GM20000 (cell line): Measurements from ENCODE around the gene GABRB2.
"Not testable (repeated sequence)": the region's sequence is repeated elsewhere in the genome, so short reads cannot be mapped to it uniquely, and the experiment has no call there.

ENCODE experiments used
- DNase-seq: peaks from one replicate; pipeline ENCODE4 v3.0.0; 2012; ENCODE audit warnings: low spot score
- TF ChIP-seq, protein P1 (sequence below): IDR thresholded peaks from 2 replicates; pipeline ENCODE4 v1.5.1; 2012; ENCODE audit warnings: mild to moderate bottlenecking, control low read depth; ENCODE audit errors: extremely low read depth, missing control alignments

GABRB2 gene

GRCh38 chr5:161535762-161536161 is 10.8 kb downstream of the GABRB2 start:
- TF ChIP-seq, protein P1, sequence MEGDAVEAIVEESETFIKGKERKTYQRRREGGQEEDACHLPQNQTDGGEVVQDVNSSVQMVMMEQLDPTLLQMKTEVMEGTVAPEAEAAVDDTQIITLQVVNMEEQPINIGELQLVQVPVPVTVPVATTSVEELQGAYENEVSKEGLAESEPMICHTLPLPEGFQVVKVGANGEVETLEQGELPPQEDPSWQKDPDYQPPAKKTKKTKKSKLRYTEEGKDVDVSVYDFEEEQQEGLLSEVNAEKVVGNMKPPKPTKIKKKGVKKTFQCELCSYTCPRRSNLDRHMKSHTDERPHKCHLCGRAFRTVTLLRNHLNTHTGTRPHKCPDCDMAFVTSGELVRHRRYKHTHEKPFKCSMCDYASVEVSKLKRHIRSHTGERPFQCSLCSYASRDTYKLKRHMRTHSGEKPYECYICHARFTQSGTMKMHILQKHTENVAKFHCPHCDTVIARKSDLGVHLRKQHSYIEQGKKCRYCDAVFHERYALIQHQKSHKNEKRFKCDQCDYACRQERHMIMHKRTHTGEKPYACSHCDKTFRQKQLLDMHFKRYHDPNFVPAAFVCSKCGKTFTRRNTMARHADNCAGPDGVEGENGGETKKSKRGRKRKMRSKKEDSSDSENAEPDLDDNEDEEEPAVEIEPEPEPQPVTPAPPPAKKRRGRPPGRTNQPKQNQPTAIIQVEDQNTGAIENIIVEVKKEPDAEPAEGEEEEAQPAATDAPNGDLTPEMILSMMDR: no peak
- no peak for DNase-seq

DNA sequence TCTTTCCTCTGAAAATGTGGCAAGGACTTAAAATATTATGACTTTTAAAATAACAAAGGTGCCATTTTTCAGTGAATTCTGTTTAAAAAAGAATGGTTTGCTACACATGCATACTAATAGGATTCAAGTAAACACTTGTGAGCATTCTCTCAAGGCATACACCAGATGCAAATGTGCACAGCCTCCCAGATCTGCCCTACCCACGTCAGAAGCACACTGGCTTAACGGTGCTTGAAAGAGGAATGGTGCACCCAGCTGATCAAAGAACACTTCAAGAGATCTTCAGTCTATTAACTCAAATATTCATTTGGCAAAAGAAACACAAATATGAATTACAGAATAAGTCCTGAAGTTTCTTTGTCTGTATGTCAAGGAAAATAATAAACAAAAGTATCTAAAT is 15.8 kb downstream of the GABRB2 start:
- no peak for DNase-seq
- TF ChIP-seq, protein P1: no peak

- TF ChIP-seq, protein P1: no peak
Observed at GRCh38 chr5:161513942-161514341, 32.6 kb downstream of the GABRB2 start.

DNA sequence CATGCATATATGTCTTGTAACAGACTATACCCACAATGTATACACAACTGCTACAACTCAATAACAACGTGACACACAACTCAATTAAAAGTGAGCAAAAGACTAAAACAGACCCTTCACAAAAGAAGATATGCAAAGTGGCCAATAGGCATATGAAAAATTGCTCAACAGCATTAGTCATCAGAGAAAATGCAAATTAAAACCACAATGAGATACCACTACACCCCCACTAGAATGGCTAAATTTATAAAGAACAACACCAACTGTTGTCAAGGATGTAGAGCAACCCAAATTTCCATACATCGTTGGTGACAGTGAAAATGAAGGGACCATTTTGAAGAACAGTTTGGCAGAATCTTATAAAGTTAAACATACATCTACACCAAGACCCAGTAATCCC is 38.9 kb downstream of the GABRB2 start:
- TF ChIP-seq, protein P1: no peak
- DNase-seq: no peak

More at GRCh38 chr5:161513942-161514341, 32.6 kb downstream of the GABRB2 start:
- DNase-seq: no peak

- not testable (repeated sequence) for DNase-seq
Observed at GRCh38 chr5:161505160-161505559, 41.4 kb downstream of the GABRB2 start.

GRCh38 chr5:161498531-161498930 is 48.0 kb downstream of the GABRB2 start:
- no peak for DNase-seq
- TF ChIP-seq, protein P1: no peak

DNA sequence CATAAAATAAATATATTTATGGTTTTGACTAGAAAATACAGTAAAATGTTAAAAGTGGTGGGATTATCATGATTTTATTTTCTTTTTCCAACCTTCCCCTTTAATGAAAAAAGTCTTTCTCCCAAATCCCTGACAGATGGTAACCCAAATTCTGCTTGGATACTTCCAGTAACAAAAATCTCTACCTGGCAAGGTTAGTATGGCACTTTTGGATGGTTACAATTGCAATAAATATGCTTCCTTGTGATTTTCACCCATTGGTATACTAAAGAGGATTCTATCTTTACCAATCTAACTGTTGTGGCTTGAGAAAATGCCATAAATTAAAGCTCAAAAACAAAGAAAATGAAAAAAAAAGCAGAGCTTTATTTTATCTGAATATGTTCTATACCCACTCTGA is 62.8 kb downstream of the GABRB2 start:
- TF ChIP-seq, protein P1: no peak
- no peak for DNase-seq

DNA sequence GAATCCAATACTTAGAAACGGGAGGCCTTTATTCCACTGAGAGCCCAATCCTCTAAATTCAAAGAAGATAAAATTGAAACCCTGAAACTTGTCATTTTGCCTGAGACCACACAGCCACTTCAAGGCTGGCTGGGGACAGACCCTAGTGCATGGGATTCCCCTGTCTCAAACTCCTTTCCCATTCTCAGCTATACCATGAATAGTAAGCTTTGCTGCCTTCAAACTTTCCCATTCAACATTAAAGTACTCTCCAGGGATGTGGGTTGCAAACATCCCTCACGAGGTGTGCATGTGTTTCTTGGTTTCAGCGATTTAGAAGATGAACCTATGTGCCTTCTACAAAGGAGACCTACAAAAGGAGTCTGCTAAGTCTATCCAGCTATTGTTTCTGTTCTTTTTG is 64.6 kb downstream of the GABRB2 start:
- TF ChIP-seq, protein P1: no peak
- DNase-seq: peak; percentile 4
